ENCODE measurements around the gene STIP1. TPM values are rescaled to one million over a fixed set of nuclear protein-coding genes. Genes with fewer than 3 reads are reported as not detected.
A peak's percentile ranks its signal among the peaks of the same experiment; 100 is the strongest.

Gene STIP1
- total and polyA plus RNA-seq, 9 of the 15 experiments (the other 6 are each of a cell fraction or from before 2014, with no cell fraction given) = 58.1 to 465 (median 346) TPM

DNA sequence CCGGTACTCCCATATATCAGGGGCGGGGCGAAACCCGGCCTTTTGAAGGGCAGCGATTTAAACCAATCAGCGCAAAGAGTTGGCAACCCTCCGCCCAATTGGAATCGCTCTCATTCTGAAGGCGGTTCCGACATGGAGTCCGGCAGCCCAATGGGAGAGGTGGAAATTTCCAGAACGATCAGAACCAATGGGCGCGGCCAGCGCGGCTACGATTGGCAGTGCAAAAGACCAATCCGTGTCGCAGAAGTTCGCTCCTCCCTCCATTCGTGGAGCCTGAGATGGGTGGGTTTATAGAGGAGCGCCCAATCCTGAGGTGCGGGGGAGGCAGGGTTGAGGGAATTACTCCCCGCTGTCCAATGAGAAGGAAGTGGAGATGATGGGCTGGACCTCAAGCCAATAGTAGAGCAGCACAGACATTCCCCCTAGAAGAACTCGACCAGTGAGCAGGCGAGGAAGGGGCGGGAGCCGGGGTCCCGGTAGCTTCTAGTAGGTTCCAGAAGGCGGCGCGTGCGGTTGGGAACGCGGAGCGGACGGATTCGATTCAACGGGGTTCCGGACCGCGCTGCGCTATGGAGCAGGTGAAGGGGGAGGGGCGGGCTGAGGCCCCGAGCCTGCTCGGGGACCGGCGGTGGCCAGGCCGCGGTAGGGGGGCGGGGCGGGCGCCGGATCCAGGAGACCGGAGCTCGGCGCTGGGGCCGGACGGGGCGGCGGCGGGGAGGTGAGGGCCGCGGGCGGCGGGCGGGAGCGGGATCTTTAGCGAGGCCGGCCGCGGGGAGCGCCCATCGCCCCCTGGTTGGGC lies at the start of gene STIP1 (continued):
- TF ChIP-seq BACH1 (tag; IDR thresholded peaks at IDR 0.05) (no peak), NCOA2 (IDR thresholded peaks at IDR 0.05; ENCODE audit: partially characterized antibody in 2 of 2) (no peak), TBL1XR1 (IDR thresholded peaks at IDR 0.05; ENCODE audit: low read length in 2 of 2) (no peak), ARID2 (IDR thresholded peaks at IDR 0.05) (no peak), SLC30A9 (CRISPR knock-in tag; IDR thresholded peaks at IDR 0.05) (no peak), SREBF1 (IDR thresholded peaks at IDR 0.05; ENCODE audit: borderline replicate concordance, low read depth, low read length) (0 out of 2 replicates have a peak, but pooled peaks have one; percentile 1), HDAC2 (IDR thresholded peaks at IDR 0.05) (no peak), TCFL5 (CRISPR knock-in tag; conservative IDR thresholded peaks at IDR 0.05) (no peak), BRD9 (IDR thresholded peaks at IDR 0.05; ENCODE audit: low read depth, partially characterized antibody) (no peak), ZNF165 (CRISPR knock-in tag; IDR thresholded peaks at IDR 0.05; ENCODE audit: borderline replicate concordance) (no peak), ADNP (tag; IDR thresholded peaks at IDR 0.05) (no peak), RBM39 (optimal IDR thresholded peaks at IDR 0.05; ENCODE audit: low read depth, low read length) (no peak)
- TF ChIP-seq, protein P1, sequence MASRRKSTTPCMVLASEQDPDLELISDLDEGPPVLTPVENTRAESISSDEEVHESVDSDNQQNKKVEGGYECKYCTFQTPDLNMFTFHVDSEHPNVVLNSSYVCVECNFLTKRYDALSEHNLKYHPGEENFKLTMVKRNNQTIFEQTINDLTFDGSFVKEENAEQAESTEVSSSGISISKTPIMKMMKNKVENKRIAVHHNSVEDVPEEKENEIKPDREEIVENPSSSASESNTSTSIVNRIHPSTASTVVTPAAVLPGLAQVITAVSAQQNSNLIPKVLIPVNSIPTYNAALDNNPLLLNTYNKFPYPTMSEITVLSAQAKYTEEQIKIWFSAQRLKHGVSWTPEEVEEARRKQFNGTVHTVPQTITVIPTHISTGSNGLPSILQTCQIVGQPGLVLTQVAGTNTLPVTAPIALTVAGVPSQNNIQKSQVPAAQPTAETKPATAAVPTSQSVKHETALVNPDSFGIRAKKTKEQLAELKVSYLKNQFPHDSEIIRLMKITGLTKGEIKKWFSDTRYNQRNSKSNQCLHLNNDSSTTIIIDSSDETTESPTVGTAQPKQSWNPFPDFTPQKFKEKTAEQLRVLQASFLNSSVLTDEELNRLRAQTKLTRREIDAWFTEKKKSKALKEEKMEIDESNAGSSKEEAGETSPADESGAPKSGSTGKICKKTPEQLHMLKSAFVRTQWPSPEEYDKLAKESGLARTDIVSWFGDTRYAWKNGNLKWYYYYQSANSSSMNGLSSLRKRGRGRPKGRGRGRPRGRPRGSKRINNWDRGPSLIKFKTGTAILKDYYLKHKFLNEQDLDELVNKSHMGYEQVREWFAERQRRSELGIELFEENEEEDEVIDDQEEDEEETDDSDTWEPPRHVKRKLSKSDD (conservative IDR thresholded peaks at IDR 0.05; ENCODE audit: low read length) = no peak
- TF ChIP-seq, protein P2, sequence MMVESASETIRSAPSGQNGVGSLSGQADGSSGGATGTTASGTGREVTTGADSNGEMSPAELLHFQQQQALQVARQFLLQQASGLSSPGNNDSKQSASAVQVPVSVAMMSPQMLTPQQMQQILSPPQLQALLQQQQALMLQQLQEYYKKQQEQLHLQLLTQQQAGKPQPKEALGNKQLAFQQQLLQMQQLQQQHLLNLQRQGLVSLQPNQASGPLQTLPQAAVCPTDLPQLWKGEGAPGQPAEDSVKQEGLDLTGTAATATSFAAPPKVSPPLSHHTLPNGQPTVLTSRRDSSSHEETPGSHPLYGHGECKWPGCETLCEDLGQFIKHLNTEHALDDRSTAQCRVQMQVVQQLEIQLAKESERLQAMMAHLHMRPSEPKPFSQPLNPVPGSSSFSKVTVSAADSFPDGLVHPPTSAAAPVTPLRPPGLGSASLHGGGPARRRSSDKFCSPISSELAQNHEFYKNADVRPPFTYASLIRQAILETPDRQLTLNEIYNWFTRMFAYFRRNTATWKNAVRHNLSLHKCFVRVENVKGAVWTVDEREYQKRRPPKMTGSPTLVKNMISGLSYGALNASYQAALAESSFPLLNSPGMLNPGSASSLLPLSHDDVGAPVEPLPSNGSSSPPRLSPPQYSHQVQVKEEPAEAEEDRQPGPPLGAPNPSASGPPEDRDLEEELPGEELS (CRISPR knock-in tag; IDR thresholded peaks at IDR 0.05; ENCODE audit: borderline replicate concordance) = no peak
- TF ChIP-seq, protein P3, sequence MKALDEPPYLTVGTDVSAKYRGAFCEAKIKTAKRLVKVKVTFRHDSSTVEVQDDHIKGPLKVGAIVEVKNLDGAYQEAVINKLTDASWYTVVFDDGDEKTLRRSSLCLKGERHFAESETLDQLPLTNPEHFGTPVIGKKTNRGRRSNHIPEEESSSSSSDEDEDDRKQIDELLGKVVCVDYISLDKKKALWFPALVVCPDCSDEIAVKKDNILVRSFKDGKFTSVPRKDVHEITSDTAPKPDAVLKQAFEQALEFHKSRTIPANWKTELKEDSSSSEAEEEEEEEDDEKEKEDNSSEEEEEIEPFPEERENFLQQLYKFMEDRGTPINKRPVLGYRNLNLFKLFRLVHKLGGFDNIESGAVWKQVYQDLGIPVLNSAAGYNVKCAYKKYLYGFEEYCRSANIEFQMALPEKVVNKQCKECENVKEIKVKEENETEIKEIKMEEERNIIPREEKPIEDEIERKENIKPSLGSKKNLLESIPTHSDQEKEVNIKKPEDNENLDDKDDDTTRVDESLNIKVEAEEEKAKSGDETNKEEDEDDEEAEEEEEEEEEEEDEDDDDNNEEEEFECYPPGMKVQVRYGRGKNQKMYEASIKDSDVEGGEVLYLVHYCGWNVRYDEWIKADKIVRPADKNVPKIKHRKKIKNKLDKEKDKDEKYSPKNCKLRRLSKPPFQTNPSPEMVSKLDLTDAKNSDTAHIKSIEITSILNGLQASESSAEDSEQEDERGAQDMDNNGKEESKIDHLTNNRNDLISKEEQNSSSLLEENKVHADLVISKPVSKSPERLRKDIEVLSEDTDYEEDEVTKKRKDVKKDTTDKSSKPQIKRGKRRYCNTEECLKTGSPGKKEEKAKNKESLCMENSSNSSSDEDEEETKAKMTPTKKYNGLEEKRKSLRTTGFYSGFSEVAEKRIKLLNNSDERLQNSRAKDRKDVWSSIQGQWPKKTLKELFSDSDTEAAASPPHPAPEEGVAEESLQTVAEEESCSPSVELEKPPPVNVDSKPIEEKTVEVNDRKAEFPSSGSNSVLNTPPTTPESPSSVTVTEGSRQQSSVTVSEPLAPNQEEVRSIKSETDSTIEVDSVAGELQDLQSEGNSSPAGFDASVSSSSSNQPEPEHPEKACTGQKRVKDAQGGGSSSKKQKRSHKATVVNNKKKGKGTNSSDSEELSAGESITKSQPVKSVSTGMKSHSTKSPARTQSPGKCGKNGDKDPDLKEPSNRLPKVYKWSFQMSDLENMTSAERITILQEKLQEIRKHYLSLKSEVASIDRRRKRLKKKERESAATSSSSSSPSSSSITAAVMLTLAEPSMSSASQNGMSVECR (CRISPR knock-in tag; IDR thresholded peaks at IDR 0.05) = no peak
- TF ChIP-seq, protein P4, sequence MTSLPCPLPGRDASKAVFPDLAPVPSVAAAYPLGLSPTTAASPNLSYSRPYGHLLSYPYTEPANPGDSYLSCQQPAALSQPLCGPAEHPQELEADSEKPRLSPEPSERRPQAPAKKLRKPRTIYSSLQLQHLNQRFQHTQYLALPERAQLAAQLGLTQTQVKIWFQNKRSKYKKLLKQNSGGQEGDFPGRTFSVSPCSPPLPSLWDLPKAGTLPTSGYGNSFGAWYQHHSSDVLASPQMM (CRISPR knock-in tag; IDR thresholded peaks at IDR 0.05) = no peak
